GM18505 (cell line): ENCODE data around the gene DLL1.

Experiments
- ATAC-seq: cut with Tn5 transposase; IDR thresholded peaks from one replicate; pipeline ENCODE4 v1.9.1; 2021; ENCODE audit not compliant: unreplicated experiment
- POLR2A ChIP-seq: IDR thresholded peaks from 4 replicates; pipeline ENCODE4 v1.6.1; 2011; ENCODE audit warnings: borderline replicate concordance; ENCODE audit not compliant: insufficient read depth, insufficient read length; ENCODE audit errors: extremely low read depth

Gene DLL1

GRCh38 chr6:170250981-170251775 is 39.7 kb downstream of the DLL1 start:
- no peak for ATAC-seq
- TF ChIP-seq POLR2A: no peak

- ATAC-seq: no peak
- no peak for TF ChIP-seq POLR2A
Measured at GRCh38 chr6:170250455-170250854, 40.4 kb downstream of the DLL1 start.

GRCh38 chr6:170249817-170250216 is 41.1 kb downstream of the DLL1 start:
- TF ChIP-seq POLR2A: no peak
- no peak for ATAC-seq

- ATAC-seq: no peak
- no peak for TF ChIP-seq POLR2A
Measured at GRCh38 chr6:170248861-170249600, 41.8 kb downstream of the DLL1 start.

GRCh38 chr6:170248111-170248805 is 42.6 kb downstream of the DLL1 start:
- no peak for TF ChIP-seq POLR2A
- ATAC-seq: no peak

GRCh38 chr6:170247178-170247701 is 43.6 kb downstream of the DLL1 start:
- TF ChIP-seq POLR2A: no peak
- ATAC-seq: no peak

GRCh38 chr6:170245475-170245992 is 45.3 kb downstream of the DLL1 start:
- no peak for ATAC-seq
- no peak for TF ChIP-seq POLR2A

GRCh38 chr6:170244721-170245474 is 46.0 kb downstream of the DLL1 start:
- no peak for ATAC-seq
- no peak for TF ChIP-seq POLR2A

GRCh38 chr6:170243791-170244291 is 47.0 kb downstream of the DLL1 start:
- TF ChIP-seq POLR2A: no peak
- no peak for ATAC-seq

GRCh38 chr6:170243386-170243785 is 47.5 kb downstream of the DLL1 start:
- ATAC-seq: no peak
- TF ChIP-seq POLR2A: no peak

GRCh38 chr6:170238741-170239565 is 51.9 kb downstream of the DLL1 start:
- no peak for ATAC-seq
- TF ChIP-seq POLR2A: no peak

GRCh38 chr6:170237999-170238740 is 52.7 kb downstream of the DLL1 start:
- ATAC-seq: no peak
- no peak for TF ChIP-seq POLR2A
